ENCODE results near the gene CHRNA4.

CHRNA4 gene

DNA sequence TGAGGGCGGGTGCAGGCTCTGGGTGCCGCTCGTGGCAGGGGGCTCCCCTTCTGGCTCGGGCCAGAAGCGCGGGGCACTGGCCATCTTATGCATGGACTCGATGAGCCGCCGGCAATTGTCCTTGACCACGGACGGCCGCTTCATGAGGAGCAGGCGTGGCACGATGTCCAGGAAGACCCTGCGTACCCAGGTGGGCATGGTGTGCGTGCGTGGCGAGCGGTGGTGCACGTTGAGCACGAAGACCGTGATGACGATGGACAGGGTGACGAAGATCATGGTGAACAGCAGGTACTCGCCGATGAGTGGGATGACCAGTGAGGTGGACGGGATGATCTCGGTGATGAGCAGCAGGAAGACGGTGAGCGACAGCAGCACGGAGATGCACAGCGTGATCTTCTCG, 11.0 kb downstream of the CHRNA4 start:
- no peak overlapping the region for H3K4me2 ChIP-seq (ENCODE audit: low read length)
- H3K4me1 ChIP-seq (ENCODE audit: control insufficient read depth in 1 of 2, insufficient read depth in 2 of 2, low read length in 2 of 2), result no peaks in the 10 kb centered on the region
- H3K4ac ChIP-seq (ENCODE audit: low read depth, low read length), result no peak overlapping the region
- no peak overlapping the region for H4K91ac ChIP-seq (ENCODE audit: low read depth, low read length)
- H3K9ac ChIP-seq (ENCODE audit: low read length), result no peak overlapping the region
- H3K79me2 ChIP-seq (ENCODE audit: control insufficient read depth, insufficient read depth, low read length, poor library complexity), result no peaks in the 10 kb centered on the region
- H2BK12ac ChIP-seq (ENCODE audit: low read length), result no peak overlapping the region
- no peak overlapping the region for H2AFZ ChIP-seq (ENCODE audit: insufficient read depth, low read length, poor library complexity)
- H3K14ac ChIP-seq (ENCODE audit: low read length), result no peak overlapping the region
- DNase-seq, result no peak
- H3K79me1 ChIP-seq (ENCODE audit: low read length), result no peaks in the 10 kb centered on the region
- H3K27me3 ChIP-seq (ENCODE audit: insufficient read depth, low read length), result no peaks in the 10 kb centered on the region
- no peak overlapping the region for H3K23ac ChIP-seq (ENCODE audit: low read length)
- H4K8ac ChIP-seq (ENCODE audit: low read depth, low read length), result no peak overlapping the region
- no peak overlapping the region for H2BK120ac ChIP-seq (ENCODE audit: insufficient read depth, low read length, poor library complexity)
- H4K12ac ChIP-seq (ENCODE audit: low read depth, low read length), result no peak overlapping the region
- peak overlapping the region; percentile 13 for H3K4me3 ChIP-seq (ENCODE audit: low read depth, low read length)
- peaks cover 18% of the 10 kb centered on the region for H3K9me3 ChIP-seq (ENCODE audit: insufficient read depth, low read depth, low read length)
- WGBS (ENCODE audit: extremely low coverage, insufficient coverage, insufficient read length), result no CpG with 5 or more reads among the region's 33 CpGs
- no peak overlapping the region for H2AK5ac ChIP-seq (ENCODE audit: low read length)
- no peak overlapping the region for H3K27ac ChIP-seq (ENCODE audit: low read depth, low read length)
- H3K18ac ChIP-seq (ENCODE audit: low read length), result no peak overlapping the region
- H3K36me3 ChIP-seq (ENCODE audit: control insufficient read depth in 1 of 2, insufficient read depth in 2 of 2, low read length in 2 of 2), result no peaks in the 10 kb centered on the region
- no peak overlapping the region for H2BK5ac ChIP-seq (ENCODE audit: low read depth, low read length, poor library complexity)

DNA sequence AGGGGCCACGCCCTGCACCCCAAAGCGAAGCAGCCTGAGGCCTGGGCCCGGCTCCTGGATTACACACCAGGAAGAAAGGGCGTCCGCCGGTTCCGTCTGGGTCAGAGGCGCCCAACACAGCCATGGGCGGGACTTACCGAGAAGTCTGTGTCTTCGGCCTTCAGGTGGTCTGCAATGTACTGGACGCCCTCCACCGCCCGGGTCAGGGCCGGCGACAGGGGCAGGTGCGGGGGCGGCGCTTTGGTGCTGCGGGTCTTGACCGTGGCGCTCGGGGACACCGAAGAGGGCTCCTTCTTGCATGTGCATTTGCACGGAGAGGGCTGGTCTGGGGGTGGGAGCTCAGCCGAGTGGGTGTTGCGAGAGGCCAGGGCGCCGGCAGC, 11.6 kb downstream of the CHRNA4 start:
- no peak overlapping the region for H4K8ac ChIP-seq (ENCODE audit: low read depth, low read length)
- H3K4me2 ChIP-seq (ENCODE audit: low read length), result no peak overlapping the region
- no peak overlapping the region for H3K27ac ChIP-seq (ENCODE audit: low read depth, low read length)
- no peak overlapping the region for H2AFZ ChIP-seq (ENCODE audit: insufficient read depth, low read length, poor library complexity)
- no peak overlapping the region for H3K23ac ChIP-seq (ENCODE audit: low read length)
- H3K14ac ChIP-seq (ENCODE audit: low read length), result no peak overlapping the region
- H4K91ac ChIP-seq (ENCODE audit: low read depth, low read length), result no peak overlapping the region
- H2AK5ac ChIP-seq (ENCODE audit: low read length), result no peak overlapping the region
- no peak overlapping the region for H3K4me3 ChIP-seq (ENCODE audit: low read depth, low read length)
- no peak overlapping the region for H3K18ac ChIP-seq (ENCODE audit: low read length)
- H3K4ac ChIP-seq (ENCODE audit: low read depth, low read length), result no peak overlapping the region
- H3K4me1 ChIP-seq (ENCODE audit: control insufficient read depth in 1 of 2, insufficient read depth in 2 of 2, low read length in 2 of 2), result no peaks in the 10 kb centered on the region
- H2BK120ac ChIP-seq (ENCODE audit: insufficient read depth, low read length, poor library complexity), result no peak overlapping the region
- no peaks in the 10 kb centered on the region for H3K79me1 ChIP-seq (ENCODE audit: low read length)
- no peak overlapping the region for H2BK5ac ChIP-seq (ENCODE audit: low read depth, low read length, poor library complexity)
- peaks cover 18% of the 10 kb centered on the region for H3K9me3 ChIP-seq (ENCODE audit: insufficient read depth, low read depth, low read length)
- no peak overlapping the region for H4K12ac ChIP-seq (ENCODE audit: low read depth, low read length)
- no CpG with 5 or more reads among the region's 29 CpGs for WGBS (ENCODE audit: extremely low coverage, insufficient coverage, insufficient read length)
- no peak overlapping the region for H2BK12ac ChIP-seq (ENCODE audit: low read length)
- no peak overlapping the region for H3K9ac ChIP-seq (ENCODE audit: low read length)
- no peaks in the 10 kb centered on the region for H3K79me2 ChIP-seq (ENCODE audit: control insufficient read depth, insufficient read depth, low read length, poor library complexity)
- no peaks in the 10 kb centered on the region for H3K27me3 ChIP-seq (ENCODE audit: insufficient read depth, low read length)
- no peaks in the 10 kb centered on the region for H3K36me3 ChIP-seq (ENCODE audit: control insufficient read depth in 1 of 2, insufficient read depth in 2 of 2, low read length in 2 of 2)
- no peak for DNase-seq

DNA sequence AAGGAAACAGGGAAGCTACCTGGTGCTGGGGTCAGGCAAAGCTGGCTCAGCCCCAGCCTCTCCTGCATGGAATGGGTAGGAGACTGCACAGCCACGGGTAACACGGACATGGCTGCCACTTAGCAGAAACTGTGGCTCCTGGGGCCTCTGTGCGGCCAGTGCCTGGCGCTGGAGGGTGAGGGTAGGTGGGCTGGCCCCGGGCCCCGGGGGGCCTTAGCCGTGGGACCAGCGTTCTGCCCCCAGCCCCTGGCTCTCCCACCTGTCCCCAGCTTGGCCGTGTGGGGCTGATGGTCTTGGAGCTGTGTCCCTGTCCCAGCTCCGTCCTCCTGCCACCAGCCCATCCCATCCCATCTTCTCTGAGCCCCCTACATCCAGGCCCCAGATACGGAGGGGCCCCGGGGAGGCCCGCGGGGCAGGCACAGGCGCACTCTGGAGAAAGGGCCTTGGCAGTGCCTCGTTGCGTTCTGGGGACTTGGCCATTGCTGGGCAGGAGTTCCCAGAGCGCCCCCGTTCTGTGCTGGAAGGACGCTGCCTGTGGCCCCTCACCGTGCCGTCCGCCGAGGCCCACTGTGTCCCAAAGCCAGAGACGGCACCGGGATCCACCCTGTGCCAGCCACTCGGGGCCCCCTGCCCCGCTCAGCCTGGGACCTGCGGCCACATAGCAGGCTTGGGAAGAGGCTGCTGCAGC, 12.2 kb downstream of the CHRNA4 start:
- H2BK5ac ChIP-seq (ENCODE audit: low read depth, low read length, poor library complexity), result no peak overlapping the region
- H4K91ac ChIP-seq (ENCODE audit: low read depth, low read length), result no peak overlapping the region
- no peak overlapping the region for H3K23ac ChIP-seq (ENCODE audit: low read length)
- H3K27ac ChIP-seq (ENCODE audit: low read depth, low read length), result no peak overlapping the region
- H3K36me3 ChIP-seq (ENCODE audit: control insufficient read depth in 1 of 2, insufficient read depth in 2 of 2, low read length in 2 of 2), result no peaks in the 10 kb centered on the region
- H3K9me3 ChIP-seq (ENCODE audit: insufficient read depth, low read depth, low read length), result peaks cover 18% of the 10 kb centered on the region
- no peak overlapping the region for H3K4ac ChIP-seq (ENCODE audit: low read depth, low read length)
- H2AFZ ChIP-seq (ENCODE audit: insufficient read depth, low read length, poor library complexity), result no peak overlapping the region
- H2BK120ac ChIP-seq (ENCODE audit: insufficient read depth, low read length, poor library complexity), result no peak overlapping the region
- no peak for DNase-seq
- no peaks in the 10 kb centered on the region for H3K4me1 ChIP-seq (ENCODE audit: control insufficient read depth in 1 of 2, insufficient read depth in 2 of 2, low read length in 2 of 2)
- WGBS (ENCODE audit: extremely low coverage, insufficient coverage, insufficient read length), result no CpG with 5 or more reads among the region's 29 CpGs
- no peak overlapping the region for H4K8ac ChIP-seq (ENCODE audit: low read depth, low read length)
- no peak overlapping the region for H3K4me3 ChIP-seq (ENCODE audit: low read depth, low read length)
- H3K79me2 ChIP-seq (ENCODE audit: control insufficient read depth, insufficient read depth, low read length, poor library complexity), result no peaks in the 10 kb centered on the region
- H3K14ac ChIP-seq (ENCODE audit: low read length), result no peak overlapping the region
- H2BK12ac ChIP-seq (ENCODE audit: low read length), result no peak overlapping the region
- no peak overlapping the region for H3K9ac ChIP-seq (ENCODE audit: low read length)
- H2AK5ac ChIP-seq (ENCODE audit: low read length), result no peak overlapping the region
- no peak overlapping the region for H4K12ac ChIP-seq (ENCODE audit: low read depth, low read length)
- no peak overlapping the region for H3K4me2 ChIP-seq (ENCODE audit: low read length)
- H3K27me3 ChIP-seq (ENCODE audit: insufficient read depth, low read length), result no peaks in the 10 kb centered on the region
- no peak overlapping the region for H3K18ac ChIP-seq (ENCODE audit: low read length)
- H3K79me1 ChIP-seq (ENCODE audit: low read length), result no peaks in the 10 kb centered on the region

DNA sequence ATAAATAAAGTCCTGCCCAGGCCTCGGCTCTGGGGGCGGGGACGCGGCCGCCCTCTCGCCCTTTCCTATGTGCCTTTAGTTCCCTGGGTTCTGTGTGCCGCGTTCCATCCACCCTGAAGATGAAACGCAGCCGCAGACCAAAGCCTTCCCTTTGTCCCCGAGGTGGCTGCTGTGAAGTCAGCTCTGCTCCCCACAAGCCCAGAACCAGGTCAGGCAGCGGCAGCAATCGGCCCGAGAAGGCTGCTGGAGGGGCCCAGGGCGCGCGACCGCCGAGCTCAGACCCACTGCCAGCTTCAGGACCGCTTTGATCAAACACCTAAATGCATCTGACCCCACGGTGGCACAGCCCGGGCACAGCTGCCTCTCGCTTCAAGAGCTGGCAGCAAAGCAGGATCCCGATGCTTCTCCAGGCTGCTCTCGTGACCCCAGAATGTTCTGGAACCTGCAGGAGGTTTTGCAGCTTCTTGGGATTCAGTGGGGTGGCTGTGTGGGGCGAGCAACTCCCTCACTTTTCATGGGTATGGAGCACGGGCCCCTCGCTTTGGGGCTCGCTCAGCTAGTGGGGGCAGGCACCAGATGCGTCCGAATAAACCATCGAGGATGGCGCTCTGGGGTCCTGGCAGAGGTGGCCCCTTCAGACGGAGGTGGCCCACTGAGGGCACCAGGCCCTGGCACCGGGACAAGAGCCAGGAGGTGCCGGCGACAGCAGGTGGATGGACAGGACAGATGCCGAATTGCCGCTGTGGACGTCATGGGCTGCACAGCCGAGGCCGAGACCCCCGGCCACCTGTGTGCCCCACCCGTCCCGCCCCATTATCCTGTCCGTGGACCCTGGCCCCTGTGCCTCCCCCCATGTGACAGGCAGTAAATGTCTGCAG, 13.0 kb downstream of the CHRNA4 start:
- Histone ChIP-seq H2BK12ac (ENCODE audit: low read length) (no peak overlapping the region), H3K23ac (ENCODE audit: low read length) (no peak overlapping the region), H3K4me1 (ENCODE audit: control insufficient read depth in 1 of 2, insufficient read depth in 2 of 2, low read length in 2 of 2) (no peaks in the 10 kb centered on the region), H3K9me3 (ENCODE audit: insufficient read depth, low read depth, low read length) (peaks cover 18% of the 10 kb centered on the region), H3K79me2 (ENCODE audit: control insufficient read depth, insufficient read depth, low read length, poor library complexity) (no peaks in the 10 kb centered on the region), H3K27me3 (ENCODE audit: insufficient read depth, low read length) (no peaks in the 10 kb centered on the region), H2BK5ac (ENCODE audit: low read depth, low read length, poor library complexity) (no peak overlapping the region), H4K8ac (ENCODE audit: low read depth, low read length) (no peak overlapping the region), H3K79me1 (ENCODE audit: low read length) (no peaks in the 10 kb centered on the region), H3K36me3 (ENCODE audit: control insufficient read depth in 1 of 2, insufficient read depth in 2 of 2, low read length in 2 of 2) (no peaks in the 10 kb centered on the region), H2BK120ac (ENCODE audit: insufficient read depth, low read length, poor library complexity) (no peak overlapping the region), H4K12ac (ENCODE audit: low read depth, low read length) (no peak overlapping the region), H3K14ac (ENCODE audit: low read length) (no peak overlapping the region), H2AFZ (ENCODE audit: insufficient read depth, low read length, poor library complexity) (no peak overlapping the region), H4K91ac (ENCODE audit: low read depth, low read length) (no peak overlapping the region), H3K9ac (ENCODE audit: low read length) (no peak overlapping the region), H3K18ac (ENCODE audit: low read length) (no peak overlapping the region), H3K4me2 (ENCODE audit: low read length) (no peak overlapping the region), H3K4me3 (ENCODE audit: low read depth, low read length) (no peak overlapping the region), H2AK5ac (ENCODE audit: low read length) (no peak overlapping the region), H3K4ac (ENCODE audit: low read depth, low read length) (no peak overlapping the region), H3K27ac (ENCODE audit: low read depth, low read length) (no peak overlapping the region)
- DNase-seq, result no peak
- WGBS (ENCODE audit: extremely low coverage, insufficient coverage, insufficient read length), result no CpG with 5 or more reads among the region's 46 CpGs
